Neuronal stem cell (in vitro differentiated cells): Measurements from ENCODE around the gene LYPD3.
A peak's percentile ranks its signal among the peaks of the same experiment; 100 is the strongest.

ENCODE experiments used
- DNase-seq: peaks from one replicate; pipeline ENCODE4 v3.0.0-alpha.2; 2013; ENCODE audit warnings: low spot score
- H2AFZ ChIP-seq: one replicate; pipeline ENCODE4 v1.6.1; 2013; ENCODE audit warnings: mild to moderate bottlenecking, low read length, inconsistent platforms
- H2AK5ac ChIP-seq: 2 replicates; pipeline ENCODE4 v1.6.1; 2013; ENCODE audit warnings: low read depth, mild to moderate bottlenecking, inconsistent platforms, low read length, moderate library complexity, mixed read lengths
- H2BK120ac ChIP-seq: 2 replicates; pipeline ENCODE4 v1.6.1; 2013; ENCODE audit warnings: low read depth, mild to moderate bottlenecking, inconsistent platforms, low read length, moderate library complexity, mixed read lengths
- H2BK12ac ChIP-seq: one replicate; pipeline ENCODE4 v1.6.1; 2013; ENCODE audit warnings: low read length, inconsistent platforms
- H2BK15ac ChIP-seq: 2 replicates; pipeline ENCODE4 v1.6.1; 2013; ENCODE audit warnings: mild to moderate bottlenecking, low read length, inconsistent platforms, mixed read lengths
- H2BK5ac ChIP-seq: one replicate; pipeline ENCODE4 v1.6.1; 2013; ENCODE audit warnings: inconsistent platforms, mild to moderate bottlenecking, low read length, moderate library complexity
- H3K14ac ChIP-seq: one replicate; pipeline ENCODE4 v1.6.1; 2013; ENCODE audit warnings: low read length, inconsistent platforms
- H3K18ac ChIP-seq: 2 replicates; pipeline ENCODE4 v1.6.1; 2013; ENCODE audit warnings: low read length, inconsistent platforms
- H3K23ac ChIP-seq: 2 replicates; pipeline ENCODE4 v1.6.1; 2013; ENCODE audit warnings: low read depth, mild to moderate bottlenecking, mixed read lengths, low read length, inconsistent platforms; ENCODE audit not compliant: poor library complexity
- H3K27ac ChIP-seq: replicated peaks from 3 replicates; pipeline ENCODE4 v1.5.1; 2013; ENCODE audit warnings: low read length, inconsistent platforms
- H3K27me3 ChIP-seq, 3 experiments: 2 replicates each; pipeline ENCODE4 v1.6.1; 2013; ENCODE audit warnings: low read length in 3 of 3, mild to moderate bottlenecking in 2 of 3, inconsistent platforms in 1 of 3, low read depth in 1 of 3, mixed read lengths in 1 of 3, moderate library complexity in 1 of 3; ENCODE audit not compliant: control insufficient read depth in 3 of 3, insufficient read depth in 3 of 3
- H3K36me3 ChIP-seq, 2 donors: replicated peaks in 1 of 2; 2 replicates each; pipeline ENCODE4 v1.6.1; 2013; ENCODE audit warnings: low read length in 2 of 2; ENCODE audit not compliant: control insufficient read depth in 2 of 2, insufficient read depth in 2 of 2
- H3K4ac ChIP-seq: 2 replicates; pipeline ENCODE4 v1.6.1; 2013; ENCODE audit warnings: inconsistent platforms, mild to moderate bottlenecking, low read length, moderate library complexity
- H3K4me1 ChIP-seq, 2 donors: 1 replicate in 1 of 2; 2 replicates in 1 of 2; pipeline ENCODE4 v1.6.1; 2013; ENCODE audit warnings: low read length in 2 of 2, low read depth in 1 of 2; ENCODE audit not compliant: control insufficient read depth in 2 of 2, insufficient read depth in 1 of 2
- H3K4me2 ChIP-seq: one replicate; pipeline ENCODE4 v1.6.1; 2013; ENCODE audit warnings: mild to moderate bottlenecking, low read length, inconsistent platforms; ENCODE audit not compliant: insufficient read depth, poor library complexity, severe bottlenecking
- H3K4me3 ChIP-seq, 2 donors: 2 replicates each; pipeline ENCODE4 v1.5.1; 2013; ENCODE audit warnings: low read length in 2 of 2, mild to moderate bottlenecking in 2 of 2, inconsistent platforms in 1 of 2, moderate library complexity in 1 of 2
- H3K79me1 ChIP-seq: one replicate; pipeline ENCODE4 v1.6.1; 2013; ENCODE audit warnings: low read depth, mild to moderate bottlenecking, inconsistent platforms, low read length, moderate library complexity
- H3K9ac ChIP-seq: one replicate; pipeline ENCODE4 v1.6.1; 2013; ENCODE audit warnings: mild to moderate bottlenecking, low read depth, low read length, inconsistent platforms; ENCODE audit not compliant: poor library complexity
- H3K9me3 ChIP-seq, 2 donors: replicated peaks in 1 of 2; 2 replicates each; pipeline versions ENCODE3 to v1.6.1; 2013; ENCODE audit warnings: low read length in 2 of 2, mild to moderate bottlenecking in 2 of 2, inconsistent platforms in 1 of 2, low read depth in 1 of 2, mixed read lengths in 1 of 2, moderate library complexity in 1 of 2; ENCODE audit not compliant: control insufficient read depth in 2 of 2, insufficient read depth in 1 of 2
- H4K8ac ChIP-seq: one replicate; pipeline ENCODE4 v1.6.1; 2013; ENCODE audit warnings: low read depth, mild to moderate bottlenecking, inconsistent platforms, low read length, moderate library complexity
- H4K91ac ChIP-seq: one replicate; pipeline ENCODE4 v1.6.1; 2013; ENCODE audit warnings: low read length, low read depth, mild to moderate bottlenecking, inconsistent platforms; ENCODE audit not compliant: poor library complexity
- WGBS, 2 donors: extraction: QIAGEN DNeasy Blood & Tissue Kit; methylation state at CpG; one replicate each; pipeline ENCODE4 v1.1.7; 2013; ENCODE audit warnings: missing lambda C conversion rate in 2 of 2, mixed read lengths in 1 of 2; ENCODE audit not compliant: insufficient read length in 2 of 2, insufficient replicate concordance in 1 of 2; ENCODE audit errors: extremely low coverage in 2 of 2; 5-methylcytosine and 5-hydroxymethylcytosine counted together

The LYPD3 gene

GRCh38 chr19:43488179-43488578 is 22.8 kb upstream of the LYPD3 start:
- Histone ChIP-seq H3K36me3 (peaks cover 0 to 5% of the 10 kb centered on the region in 2 donors), H3K9ac (no peak overlapping the region), H3K4me3 (no peak overlapping the region), H2AK5ac (no peak overlapping the region), H3K23ac (no peak overlapping the region), H3K18ac (no peak overlapping the region), H3K4ac (no peak overlapping the region), H3K27ac (no peak overlapping the region), H2BK120ac (no peak overlapping the region), H3K79me1 (no peaks in the 10 kb centered on the region), H3K9me3 (no peaks in the 10 kb centered on the region), H2BK5ac (no peak overlapping the region), H2BK12ac (peak overlapping the region; percentile 22), H2BK15ac (no peak overlapping the region), H3K27me3 (no peaks in the 10 kb centered on the region), H3K4me2 (no peak overlapping the region), H3K4me1 (peaks cover 0 to 2% of the 10 kb centered on the region in 2 donors), H4K8ac (no peak overlapping the region), H4K91ac (no peak overlapping the region), H3K14ac (no peak overlapping the region), H2AFZ (no peak overlapping the region)
- WGBS, 2 donors, result no CpG with 5 or more reads among the region's 8 CpGs
- DNase-seq, result no peak

GRCh38 chr19:43486412-43486811 is 21.0 kb upstream of the LYPD3 start:
- Histone ChIP-seq H3K27ac (no peak overlapping the region), H2AFZ (no peak overlapping the region), H4K91ac (no peak overlapping the region), H3K4ac (no peak overlapping the region), H2BK12ac (peak overlapping the region; percentile 10), H2AK5ac (peak overlapping the region; percentile 68), H3K4me1 (peaks cover 0 to 2% of the 10 kb centered on the region in 2 donors), H2BK5ac (no peak overlapping the region), H3K23ac (no peak overlapping the region), H3K18ac (peak overlapping the region; percentile 57), H3K4me3 (no peak overlapping the region), H3K27me3 (no peaks in the 10 kb centered on the region), H3K4me2 (no peak overlapping the region), H3K36me3 (peaks cover 0 to 5% of the 10 kb centered on the region in 2 donors), H3K14ac (no peak overlapping the region), H3K9me3 (no peaks in the 10 kb centered on the region), H4K8ac (no peak overlapping the region), H3K9ac (peak overlapping the region; percentile 53), H2BK15ac (no peak overlapping the region), H2BK120ac (no peak overlapping the region), H3K79me1 (no peaks in the 10 kb centered on the region)
- DNase-seq, result no peak
- no CpG with 5 or more reads among the region's 7 CpGs for WGBS, 2 donors

GRCh38 chr19:43485951-43486350 is 20.5 kb upstream of the LYPD3 start:
- H3K79me1 ChIP-seq, result no peaks in the 10 kb centered on the region
- H3K18ac ChIP-seq, result no peak overlapping the region
- no peak overlapping the region for H2BK120ac ChIP-seq
- H3K27me3 ChIP-seq, result no peaks in the 10 kb centered on the region
- no peak overlapping the region for H3K4me2 ChIP-seq
- H3K4ac ChIP-seq, result no peak overlapping the region
- H4K91ac ChIP-seq, result no peak overlapping the region
- no CpG with 5 or more reads among the region's 6 CpGs for WGBS, 2 donors
- peak overlapping the region; percentile 68 for H2AK5ac ChIP-seq
- H3K27ac ChIP-seq, result no peak overlapping the region
- no peak overlapping the region for H3K4me3 ChIP-seq
- no peak overlapping the region for H4K8ac ChIP-seq
- no peaks in the 10 kb centered on the region for H3K9me3 ChIP-seq
- no peak overlapping the region for H2BK12ac ChIP-seq
- no peak overlapping the region for H2BK15ac ChIP-seq
- peaks cover 0 to 3% of the 10 kb centered on the region in 2 donors for H3K36me3 ChIP-seq
- no peak for DNase-seq
- peaks cover 0 to 2% of the 10 kb centered on the region in 2 donors for H3K4me1 ChIP-seq
- peak overlapping the region; percentile 53 for H3K9ac ChIP-seq
- H2BK5ac ChIP-seq, result no peak overlapping the region
- H3K23ac ChIP-seq, result no peak overlapping the region
- H3K14ac ChIP-seq, result no peak overlapping the region
- H2AFZ ChIP-seq, result no peak overlapping the region

- no peak overlapping the region for H3K27ac ChIP-seq
Measured at GRCh38 chr19:43483281-43483680, 17.9 kb upstream of the LYPD3 start.

More at GRCh38 chr19:43483281-43483680, 17.9 kb upstream of the LYPD3 start:
- Histone ChIP-seq H3K79me1 (no peaks in the 10 kb centered on the region), H3K36me3 (no peaks in the 10 kb centered on the region), H3K4ac (no peak overlapping the region), H3K4me2 (no peak overlapping the region), H4K91ac (no peak overlapping the region), H3K4me1 (peaks cover 0 to 2% of the 10 kb centered on the region in 2 donors), H3K9me3 (no peaks in the 10 kb centered on the region), H3K18ac (no peak overlapping the region), H4K8ac (no peak overlapping the region), H3K27me3 (no peaks in the 10 kb centered on the region), H2BK15ac (no peak overlapping the region), H2BK5ac (no peak overlapping the region), H3K23ac (no peak overlapping the region), H3K14ac (no peak overlapping the region), H2AFZ (no peak overlapping the region), H2AK5ac (no peak overlapping the region), H3K9ac (no peak overlapping the region), H2BK12ac (no peak overlapping the region), H3K4me3 (no peak overlapping the region), H2BK120ac (no peak overlapping the region)
- no peak for DNase-seq
- WGBS, 2 donors, result no CpG with 5 or more reads among the region's 6 CpGs
